GM12878 (cell line): ENCODE data around the gene KCNK4. TPM values are rescaled to one million over a fixed set of nuclear protein-coding genes. Genes with fewer than 3 reads are reported as not detected.

Experiments used
- ATAC-seq: fragments of 200-7000 bp; cut with Tn5 transposase; 3 replicates; pipeline ENCODE4 v1.9.1; 2020; ENCODE audit warnings: mild to moderate bottlenecking, moderate library complexity
- BruUV-seq: library from RNA; stranded (reverse); fragments of 400-500 nt; replicated peaks from 2 replicates; lab custom pipeline; 2021; lab: Mats Ljungman, UMichigan
- CTCF ChIA-PET: fragments of 300-600 bp; sonication (Branson Sonifier 250); formaldehyde crosslinking; extraction: SDS; loops from one replicate; lab custom pipeline; 2021; ENCODE audit warnings: inconsistent platforms; lab: Yijun Ruan, JAX
- POLR2A ChIA-PET: fragments of 350-600 bp; formaldehyde crosslinking; extraction: SDS; loops from one replicate; lab custom pipeline; 2021; ENCODE audit warnings: inconsistent platforms; lab: Charles Lee
- RAD21 ChIA-PET: fragments of 300-600 bp; sonication (Branson Sonifier 250); formaldehyde crosslinking; loops from one replicate; lab custom pipeline; 2023; ENCODE audit warnings: antibody characterized with exemption; ENCODE audit not compliant: unreplicated experiment; lab: Charles Lee
- SMC1A ChIA-PET: fragments of 300-600 bp; sonication (Branson Sonifier 250); formaldehyde crosslinking; loops from one replicate; lab custom pipeline; 2023; ENCODE audit not compliant: unreplicated experiment, uncharacterized antibody; lab: Charles Lee
- DNase-seq: peaks from one replicate; pipeline ENCODE4 v3.0.0-alpha.2; 2011; ENCODE audit warnings: low read depth, low spot score
- FAIRE-seq: peaks from 3 replicates; lab custom pipeline; 2011; peaks lifted over from hg19 to GRCh38; lab: Jason Lieb, UNC
- H2AFZ ChIP-seq: 2 replicates; pipeline ENCODE4 v1.6.0; 2011; ENCODE audit warnings: low read depth, low read length, control low read depth; ENCODE audit not compliant: control insufficient read depth
- H3K27ac ChIP-seq: 2 replicates; pipeline ENCODE4 v1.5.1; 2011; ENCODE audit warnings: control low read depth; ENCODE audit not compliant: control insufficient read depth, insufficient read depth
- H3K27me3 ChIP-seq, 2 experiments: replicated peaks in 1 of 2; 2 replicates each; pipeline versions ENCODE4 v1.6.0 to v1.6.1; 2011; ENCODE audit warnings: low read length in 1 of 2; ENCODE audit not compliant: control insufficient read depth in 2 of 2, insufficient read depth in 2 of 2
- H3K36me3 ChIP-seq, 2 experiments: 2 replicates each; pipeline ENCODE4 v1.5.1; 2011; ENCODE audit warnings: low read length in 1 of 2; ENCODE audit not compliant: control insufficient read depth in 2 of 2, insufficient read depth in 2 of 2
- H3K4me1 ChIP-seq: 2 replicates; pipeline ENCODE4 v1.6.1; 2011; ENCODE audit warnings: mild to moderate bottlenecking, low read length, moderate library complexity, mixed read lengths; ENCODE audit not compliant: control insufficient read depth, insufficient read depth
- H3K4me2 ChIP-seq: 2 replicates; pipeline ENCODE4 v1.6.0; 2011; ENCODE audit warnings: control low read depth; ENCODE audit not compliant: control insufficient read depth, insufficient read depth
- H3K4me3 ChIP-seq: fragments of 200-600 bp; sonication (generic); 2 replicates; pipeline ENCODE4 v1.5.1; 2016
- H3K79me2 ChIP-seq: 2 replicates; pipeline ENCODE4 v1.6.0; 2011; ENCODE audit warnings: low read length; ENCODE audit not compliant: control insufficient read depth, insufficient read depth
- H3K9ac ChIP-seq: 2 replicates; pipeline ENCODE4 v1.8.0; 2011; ENCODE audit warnings: low read length, control low read depth, mixed read lengths; ENCODE audit not compliant: control insufficient read depth, insufficient read depth
- H3K9me3 ChIP-seq: replicated peaks from 3 replicates; pipeline ENCODE4 v1.5.1; 2011; ENCODE audit warnings: mild to moderate bottlenecking, low read length; ENCODE audit not compliant: control insufficient read depth, insufficient read depth
- H4K20me1 ChIP-seq: 2 replicates; pipeline ENCODE4 v1.6.0; 2011; ENCODE audit not compliant: control insufficient read depth, insufficient read depth
- ATF3 ChIP-seq: IDR thresholded peaks from 2 replicates; pipeline ENCODE4 v1.6.1; 2011; ENCODE audit warnings: low read depth, mild to moderate bottlenecking, low read length, moderate library complexity, borderline replicate concordance; ENCODE audit errors: extremely low read depth
- CEBPB ChIP-seq, 2 experiments: fragments of 150-350 bp in 1 of 2; IDR thresholded peaks; 2 replicates each; pipeline ENCODE4 v1.6.1; 2012 to 2014; ENCODE audit warnings: low read depth in 2 of 2, low read length in 2 of 2, borderline replicate concordance in 1 of 2, inconsistent platforms in 1 of 2
- FOXM1 ChIP-seq: IDR thresholded peaks from 2 replicates; pipeline ENCODE4 v1.6.1; 2012; ENCODE audit warnings: low read depth, mild to moderate bottlenecking, inconsistent platforms, low read length, moderate library complexity
- MTA3 ChIP-seq: IDR thresholded peaks from 2 replicates; pipeline ENCODE4 v1.6.1; 2012; ENCODE audit warnings: low read length, inconsistent platforms, borderline replicate concordance
- SRF ChIP-seq, 2 experiments: IDR thresholded peaks; 2 replicates each; pipeline ENCODE4 v1.6.1; 2011; ENCODE audit warnings: low read depth in 2 of 2, low read length in 2 of 2, mild to moderate bottlenecking in 1 of 2, moderate library complexity in 1 of 2
- YBX1 ChIP-seq: fragments of 450-650 bp; IDR thresholded peaks from 2 replicates; pipeline ENCODE4 v1.6.1; 2016; ENCODE audit warnings: antibody characterized with exemption
- WGBS: methylation state at CpG from one replicate; pipeline ENCODE4 v1.1.6; 2016; ENCODE audit warnings: low lambda C conversion rate; ENCODE audit not compliant: insufficient replicate concordance, insufficient coverage; ENCODE audit errors: missing lambda C conversion rate; 5-methylcytosine and 5-hydroxymethylcytosine counted together
- in situ Hi-C: fragments of 300-500 bp; cut with MboI; formaldehyde crosslinking; loops from 9 replicates; pipeline ENCODE4 v1.14.3; 2018; ENCODE audit warnings: mixed read lengths
- intact Hi-C: fragments of 100-400 bp; cut with micrococcal nuclease; formaldehyde crosslinking; loops from one replicate; pipeline ENCODE4 v1.14.2; 2022; ENCODE audit not compliant: unreplicated experiment
- polyA plus RNA-seq, 11 experiments: library from polyadenylated mRNA; depleted of rRNA in 4 of 11; unstranded in 6 of 11; stranded (reverse) in 5 of 11; fragments of >200 nt; fragmentation: Nextera tagmentation in 4 of 11; fragmentation: Illumina TruSeq in 1 of 11; extraction: Ambion mirVana in 4 of 11; extraction: Trizol in 1 of 11; gene quantifications; 1 replicate in 1 of 11; 2 replicates in 10 of 11; pipeline versions ENCODE4 v1.2.1 to v1.2.3, GENCODE V29; 2011 to 2016; ENCODE audit warnings: inconsistent platforms in 2 of 11, missing spikeins in 2 of 11, low read depth in 1 of 11
- total RNA-seq, 4 experiments: library from RNA; depleted of rRNA in 3 of 4; stranded (reverse); fragments of >200 nt in 3 of 4; fragmentation: Illumina TruSeq in 1 of 4; extraction: Trizol in 1 of 4; gene quantifications; 2 replicates each; pipeline versions ENCODE4 v1.2.1 to v1.2.3, GENCODE V29; 2013 to 2021
- TF ChIP-seq, protein P1 (sequence below): fragments of 450-650 bp; formaldehyde crosslinking; IDR thresholded peaks from 2 replicates; pipeline ENCODE4 v1.5.0; 2022; ENCODE audit warnings: mild to moderate bottlenecking, missing genetic modification characterization
- TF ChIP-seq, protein P2 (sequence below), 3 experiments: IDR thresholded peaks in 2 of 3; conservative IDR thresholded peaks in 1 of 3; 2 replicates each; pipeline ENCODE4 v1.5.1; 2011; ENCODE audit warnings: low read depth in 3 of 3, low read length in 3 of 3, mild to moderate bottlenecking in 3 of 3, control low read depth in 2 of 3, moderate library complexity in 2 of 3, inconsistent platforms in 1 of 3, mixed read lengths in 1 of 3; ENCODE audit not compliant: control insufficient read depth in 2 of 3, insufficient read depth in 1 of 3; ENCODE audit errors: extremely low read depth in 1 of 3
- TF ChIP-seq, protein P3 (sequence below): fragments of 450-650 bp; formaldehyde crosslinking; IDR thresholded peaks from 2 replicates; pipeline ENCODE4 v1.4.0; 2020; ENCODE audit warnings: mild to moderate bottlenecking, moderate library complexity

KCNK4 gene
- total and polyA plus RNA-seq, 10 of the 15 experiments (the other 5 are each of a cell fraction or from before 2014, with no cell fraction given): 0.04 TPM; not detected in 9

DNA sequence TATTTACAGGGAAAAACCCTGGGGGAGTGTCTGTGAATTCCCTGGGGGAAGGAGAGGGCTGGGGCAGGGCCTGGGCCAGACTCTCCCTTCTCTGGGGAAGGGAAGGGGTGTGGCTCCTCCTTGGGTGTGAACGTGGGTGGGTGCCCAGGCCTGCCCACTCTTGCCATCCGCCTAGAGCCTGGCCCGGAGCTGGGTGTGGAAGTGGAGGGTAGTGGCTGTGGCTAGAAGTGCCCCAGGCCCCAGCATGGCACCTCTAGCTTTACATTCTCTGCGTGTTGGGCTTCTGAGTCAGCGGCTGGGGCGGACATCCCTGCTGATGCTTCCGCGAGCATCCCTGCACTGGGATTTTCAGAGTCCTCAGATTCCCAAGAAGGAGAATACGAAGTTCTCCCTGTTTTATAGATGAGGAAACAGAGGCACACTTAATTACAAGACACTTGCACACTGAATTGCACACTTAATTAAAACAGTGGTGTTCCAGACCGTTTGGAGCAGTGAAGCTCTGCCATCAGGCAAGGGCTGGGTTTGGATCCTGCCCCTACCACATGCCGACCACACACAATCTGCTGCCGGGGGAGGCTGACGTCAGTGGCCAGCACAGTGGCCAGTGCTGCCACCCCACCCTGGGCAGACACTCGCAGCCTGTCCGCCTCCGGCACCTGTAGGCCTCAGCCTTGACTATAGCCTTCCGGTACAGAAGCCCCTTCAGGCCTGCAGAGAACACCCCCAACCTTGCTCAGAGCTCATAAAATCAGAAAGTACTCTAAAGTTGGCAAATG is 14.3 kb upstream of the KCNK4 start (continued):
- TF ChIP-seq CEBPB (IDR thresholded peaks at IDR 0.05; ENCODE audit: borderline replicate concordance in 1 of 2, low read depth in 2 of 2, low read length in 2 of 2) (no peak), ATF3 (no peak), MTA3 (no peak)
- TF ChIP-seq, all 136 proteins: peak for 0

GRCh38 chr11:64278576-64279190 is 12.4 kb upstream of the KCNK4 start:
- no peak for FAIRE-seq
- TF ChIP-seq YBX1 (no peak), FOXM1 (no peak), SRF (IDR thresholded peaks at IDR 0.05; ENCODE audit: low read depth in 2 of 2, low read length in 2 of 2) (no peak)
- TF ChIP-seq, protein P1, sequence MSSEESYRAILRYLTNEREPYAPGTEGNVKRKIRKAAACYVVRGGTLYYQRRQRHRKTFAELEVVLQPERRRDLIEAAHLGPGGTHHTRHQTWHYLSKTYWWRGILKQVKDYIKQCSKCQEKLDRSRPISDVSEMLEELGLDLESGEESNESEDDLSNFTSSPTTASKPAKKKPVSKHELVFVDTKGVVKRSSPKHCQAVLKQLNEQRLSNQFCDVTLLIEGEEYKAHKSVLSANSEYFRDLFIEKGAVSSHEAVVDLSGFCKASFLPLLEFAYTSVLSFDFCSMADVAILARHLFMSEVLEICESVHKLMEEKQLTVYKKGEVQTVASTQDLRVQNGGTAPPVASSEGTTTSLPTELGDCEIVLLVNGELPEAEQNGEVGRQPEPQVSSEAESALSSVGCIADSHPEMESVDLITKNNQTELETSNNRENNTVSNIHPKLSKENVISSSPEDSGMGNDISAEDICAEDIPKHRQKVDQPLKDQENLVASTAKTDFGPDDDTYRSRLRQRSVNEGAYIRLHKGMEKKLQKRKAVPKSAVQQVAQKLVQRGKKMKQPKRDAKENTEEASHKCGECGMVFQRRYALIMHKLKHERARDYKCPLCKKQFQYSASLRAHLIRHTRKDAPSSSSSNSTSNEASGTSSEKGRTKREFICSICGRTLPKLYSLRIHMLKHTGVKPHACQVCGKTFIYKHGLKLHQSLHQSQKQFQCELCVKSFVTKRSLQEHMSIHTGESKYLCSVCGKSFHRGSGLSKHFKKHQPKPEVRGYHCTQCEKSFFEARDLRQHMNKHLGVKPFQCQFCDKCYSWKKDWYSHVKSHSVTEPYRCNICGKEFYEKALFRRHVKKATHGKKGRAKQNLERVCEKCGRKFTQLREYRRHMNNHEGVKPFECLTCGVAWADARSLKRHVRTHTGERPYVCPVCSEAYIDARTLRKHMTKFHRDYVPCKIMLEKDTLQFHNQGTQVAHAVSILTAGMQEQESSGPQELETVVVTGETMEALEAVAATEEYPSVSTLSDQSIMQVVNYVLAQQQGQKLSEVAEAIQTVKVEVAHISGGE (CRISPR knock-in tag): no peak
- TF ChIP-seq, protein P2, sequence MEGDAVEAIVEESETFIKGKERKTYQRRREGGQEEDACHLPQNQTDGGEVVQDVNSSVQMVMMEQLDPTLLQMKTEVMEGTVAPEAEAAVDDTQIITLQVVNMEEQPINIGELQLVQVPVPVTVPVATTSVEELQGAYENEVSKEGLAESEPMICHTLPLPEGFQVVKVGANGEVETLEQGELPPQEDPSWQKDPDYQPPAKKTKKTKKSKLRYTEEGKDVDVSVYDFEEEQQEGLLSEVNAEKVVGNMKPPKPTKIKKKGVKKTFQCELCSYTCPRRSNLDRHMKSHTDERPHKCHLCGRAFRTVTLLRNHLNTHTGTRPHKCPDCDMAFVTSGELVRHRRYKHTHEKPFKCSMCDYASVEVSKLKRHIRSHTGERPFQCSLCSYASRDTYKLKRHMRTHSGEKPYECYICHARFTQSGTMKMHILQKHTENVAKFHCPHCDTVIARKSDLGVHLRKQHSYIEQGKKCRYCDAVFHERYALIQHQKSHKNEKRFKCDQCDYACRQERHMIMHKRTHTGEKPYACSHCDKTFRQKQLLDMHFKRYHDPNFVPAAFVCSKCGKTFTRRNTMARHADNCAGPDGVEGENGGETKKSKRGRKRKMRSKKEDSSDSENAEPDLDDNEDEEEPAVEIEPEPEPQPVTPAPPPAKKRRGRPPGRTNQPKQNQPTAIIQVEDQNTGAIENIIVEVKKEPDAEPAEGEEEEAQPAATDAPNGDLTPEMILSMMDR (IDR thresholded peaks at IDR 0.05 in 2 of 3, conservative IDR thresholded peaks at IDR 0.05 in 1 of 3; ENCODE audit: control insufficient read depth in 2 of 3, extremely low read depth in 1 of 3, insufficient read depth in 1 of 3, low read depth in 3 of 3, low read length in 3 of 3): no peak
- TF ChIP-seq, protein P3, sequence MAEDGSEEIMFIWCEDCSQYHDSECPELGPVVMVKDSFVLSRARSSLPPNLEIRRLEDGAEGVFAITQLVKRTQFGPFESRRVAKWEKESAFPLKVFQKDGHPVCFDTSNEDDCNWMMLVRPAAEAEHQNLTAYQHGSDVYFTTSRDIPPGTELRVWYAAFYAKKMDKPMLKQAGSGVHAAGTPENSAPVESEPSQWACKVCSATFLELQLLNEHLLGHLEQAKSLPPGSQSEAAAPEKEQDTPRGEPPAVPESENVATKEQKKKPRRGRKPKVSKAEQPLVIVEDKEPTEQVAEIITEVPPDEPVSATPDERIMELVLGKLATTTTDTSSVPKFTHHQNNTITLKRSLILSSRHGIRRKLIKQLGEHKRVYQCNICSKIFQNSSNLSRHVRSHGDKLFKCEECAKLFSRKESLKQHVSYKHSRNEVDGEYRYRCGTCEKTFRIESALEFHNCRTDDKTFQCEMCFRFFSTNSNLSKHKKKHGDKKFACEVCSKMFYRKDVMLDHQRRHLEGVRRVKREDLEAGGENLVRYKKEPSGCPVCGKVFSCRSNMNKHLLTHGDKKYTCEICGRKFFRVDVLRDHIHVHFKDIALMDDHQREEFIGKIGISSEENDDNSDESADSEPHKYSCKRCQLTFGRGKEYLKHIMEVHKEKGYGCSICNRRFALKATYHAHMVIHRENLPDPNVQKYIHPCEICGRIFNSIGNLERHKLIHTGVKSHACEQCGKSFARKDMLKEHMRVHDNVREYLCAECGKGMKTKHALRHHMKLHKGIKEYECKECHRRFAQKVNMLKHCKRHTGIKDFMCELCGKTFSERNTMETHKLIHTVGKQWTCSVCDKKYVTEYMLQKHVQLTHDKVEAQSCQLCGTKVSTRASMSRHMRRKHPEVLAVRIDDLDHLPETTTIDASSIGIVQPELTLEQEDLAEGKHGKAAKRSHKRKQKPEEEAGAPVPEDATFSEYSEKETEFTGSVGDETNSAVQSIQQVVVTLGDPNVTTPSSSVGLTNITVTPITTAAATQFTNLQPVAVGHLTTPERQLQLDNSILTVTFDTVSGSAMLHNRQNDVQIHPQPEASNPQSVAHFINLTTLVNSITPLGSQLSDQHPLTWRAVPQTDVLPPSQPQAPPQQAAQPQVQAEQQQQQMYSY (CRISPR knock-in tag): no peak

More at GRCh38 chr11:64278576-64279190, 12.4 kb upstream of the KCNK4 start:
- no peak overlapping the region for H3K27ac ChIP-seq
- DNase-seq: no peak
- RAD21 ChIA-PET: no interaction called here
- peaks cover 3% of the 10 kb centered on the region; the same call in 1 of the 2 replicates for H3K79me2 ChIP-seq
- intact Hi-C loops (no loop called here), in situ Hi-C loops (no loop called here)
- H3K9ac ChIP-seq: no peak overlapping the region
- POLR2A ChIA-PET: interaction anchor here (0.6 to 0.7 kb wide), 2 partner anchors 38 to 1056 kb away, joined by 3 to 6 read pairs; partner anchors contain the start of gene FKBP2
- no peak; the same call in 2 of the 3 replicates for ATAC-seq
- no peaks in the 10 kb centered on the region; the same call in 1 of the 2 replicates for H4K20me1 ChIP-seq
- no peak overlapping the region for H3K4me2 ChIP-seq
- no peak overlapping the region for H3K4me3 ChIP-seq
- CTCF ChIA-PET: interaction anchor here (0.6 to 3.5 kb wide), 4 partner anchors 22 to 177 kb away, joined by 3 to 10 read pairs (median 4); no protein-coding TSS in a partner anchor
- peaks cover 0 to 3% of the 10 kb centered on the region in 2 experiments; a peak in 1 of 4 replicates for H3K36me3 ChIP-seq
- TSS peak; percentile 33 for BruUV-seq
- H3K27me3 ChIP-seq: no peaks in the 10 kb centered on the region
- SMC1A ChIA-PET: interaction anchor here (0.6 to 1.8 kb wide), 3 partner anchors 9 to 432 kb away, joined by 3 to 7 read pairs (median 3); no protein-coding TSS in a partner anchor
- 83% methylated on average over 8 of the region's 8 CpGs for WGBS
- no peak overlapping the region for H2AFZ ChIP-seq
- no peaks in the 10 kb centered on the region for H3K4me1 ChIP-seq
- H3K9me3 ChIP-seq: no peaks in the 10 kb centered on the region
